OCI-LY7 (cell line): ENCODE results near the gene RASAL1. TPM values are rescaled to one million over a fixed set of nuclear protein-coding genes. Genes with fewer than 3 reads are reported as not detected.

ENCODE experiments used
- BruUV-seq: library from RNA; stranded (reverse); fragments of 400-500 nt; replicated peaks from 2 replicates; lab custom pipeline; 2021; lab: Mats Ljungman, UMichigan
- CTCF ChIA-PET: fragments of 300-600 bp; sonication (Branson Sonifier 250); formaldehyde crosslinking; loops from one replicate; lab custom pipeline; 2022; ENCODE audit warnings: antibody characterized with exemption; ENCODE audit not compliant: unreplicated experiment; lab: Charles Lee
- POLR2A ChIA-PET: fragments of 300-600 bp; sonication (Branson Sonifier 250); formaldehyde crosslinking; loops from one replicate; lab custom pipeline; 2022; ENCODE audit warnings: antibody characterized with exemption; lab: Charles Lee
- DNase-seq: peaks from one replicate; pipeline ENCODE4 v3.0.0-alpha.2; 2015; ENCODE audit warnings: low spot score
- H2AFZ ChIP-seq: fragments of 200-600 bp; sonication (generic), shearing (Covaris generic); 2 replicates; pipeline ENCODE4 v1.6.1; 2014; ENCODE audit warnings: mild to moderate bottlenecking, antibody characterized with exemption, low read length, moderate library complexity
- H3K27ac ChIP-seq: fragments of 200-600 bp; sonication (generic); 2 replicates; pipeline ENCODE4 v1.5.1; 2014; ENCODE audit warnings: mixed run types, low read depth, mild to moderate bottlenecking, moderate library complexity, low read length, inconsistent platforms; ENCODE audit not compliant: poor library complexity, severe bottlenecking
- H3K36me3 ChIP-seq: fragments of 200-600 bp; sonication (generic); 2 replicates; pipeline ENCODE4 v1.6.1; 2014; ENCODE audit warnings: mild to moderate bottlenecking, antibody characterized with exemption, low read length, moderate library complexity, mixed read lengths; ENCODE audit not compliant: insufficient read depth
- H3K4me1 ChIP-seq: fragments of 200-600 bp; sonication (generic); 2 replicates; pipeline ENCODE4 v1.5.1; 2014; ENCODE audit warnings: mild to moderate bottlenecking, low read length; ENCODE audit not compliant: insufficient read depth, poor library complexity, severe bottlenecking
- H3K4me2 ChIP-seq: fragments of 200-600 bp; sonication (generic); 2 replicates; pipeline ENCODE4 v1.6.1; 2014; ENCODE audit warnings: mild to moderate bottlenecking, low read length
- H3K4me3 ChIP-seq: fragments of 200-600 bp; sonication (generic); 2 replicates; pipeline ENCODE4 v1.5.1; 2014; ENCODE audit warnings: mild to moderate bottlenecking, low read depth, low read length; ENCODE audit not compliant: poor library complexity, severe bottlenecking
- H3K79me2 ChIP-seq: fragments of 200-600 bp; sonication (generic); 2 replicates; pipeline ENCODE4 v1.6.1; 2016; ENCODE audit warnings: low read depth, mild to moderate bottlenecking, low read length, moderate library complexity, mixed read lengths; ENCODE audit not compliant: insufficient read depth
- H3K9me2 ChIP-seq: fragments of 200-600 bp; sonication (generic); 2 replicates; pipeline ENCODE4 v1.6.1; 2016; ENCODE audit warnings: mild to moderate bottlenecking, low read length, mixed read lengths; ENCODE audit not compliant: insufficient read depth
- H3K9me3 ChIP-seq: fragments of 200-600 bp; sonication (generic); 2 replicates; pipeline ENCODE4 v1.6.1; 2014; ENCODE audit warnings: mild to moderate bottlenecking, mixed run types, low read length, mixed read lengths
- H4K20me1 ChIP-seq: fragments of 200-600 bp; sonication (generic); 2 replicates; pipeline ENCODE4 v1.6.1; 2014; ENCODE audit warnings: mild to moderate bottlenecking, antibody characterized with exemption, low read length, moderate library complexity, mixed read lengths; ENCODE audit not compliant: insufficient read depth
- CTCF ChIP-seq: fragments of 200-600 bp; sonication (generic); conservative IDR thresholded peaks from 2 replicates; pipeline ENCODE4 v1.5.1; 2014; ENCODE audit warnings: mild to moderate bottlenecking, antibody characterized with exemption, low read length, moderate library complexity, mixed read lengths
- EZH2phosphoT487 ChIP-seq: fragments of 200-600 bp; sonication (generic); IDR thresholded peaks from 2 replicates; pipeline ENCODE4 v1.6.1; 2018; ENCODE audit warnings: low read depth, borderline replicate concordance, mild to moderate bottlenecking, mixed run types, antibody characterized with exemption, low read length, moderate library complexity, mixed read lengths
- intact Hi-C: fragments of 100-400 bp; cut with micrococcal nuclease; formaldehyde crosslinking; loops from one replicate; pipeline ENCODE4 v1.10.0; 2022; ENCODE audit not compliant: unreplicated experiment
- total RNA-seq, 2 experiments: library from RNA; depleted of rRNA in 1 of 2; stranded (reverse); fragments of >200 nt in 1 of 2; shearing (Covaris generic) in 1 of 2; gene quantifications; 2 replicates each; pipeline ENCODE4 v1.2.3, GENCODE V29; 2014 to 2022

The RASAL1 gene
- total RNA-seq, 2 experiments from 2014 or later = 74.4 to 89.1 TPM

GRCh38 chr12:113090740-113091139 is 44.8 kb downstream of the RASAL1 start:
- peak overlapping the region; percentile 79 for H3K4me2 ChIP-seq

GRCh38 chr12:113089839-113090238 is 45.7 kb downstream of the RASAL1 start:
- Histone ChIP-seq H4K20me1 (peaks cover 7% of the 10 kb centered on the region; the same call in 1 of the 2 replicates), H3K79me2 (peaks cover 73% of the 10 kb centered on the region), H3K27ac (peak overlapping the region; percentile 97), H3K36me3 (peaks cover 96% of the 10 kb centered on the region), H2AFZ (no peak overlapping the region), H3K4me3 (no peak overlapping the region), H3K9me2 (no peaks in the 10 kb centered on the region), H3K4me2 (peak overlapping the region; percentile 79), H3K9me3 (no peaks in the 10 kb centered on the region), H3K4me1 (peaks cover 91% of the 10 kb centered on the region)
- BruUV-seq = no TSS peak
- ChIA-PET CTCF (no interaction called here), POLR2A (interaction anchor here (0.7 to 1.5 kb wide), 4 partner anchors 19 to 58 kb away, joined by 3 to 5 read pairs (median 4); partner anchors contain the start of gene RASAL1)
- intact Hi-C loops = no loop called here
- no peak for DNase-seq
- TF ChIP-seq EZH2phosphoT487 (no peak), CTCF (no peak)

More at GRCh38 chr12:113090740-113091139, 44.8 kb downstream of the RASAL1 start:
- ChIA-PET CTCF (no interaction called here), POLR2A (interaction anchor here (0.9 to 1.5 kb wide), 3 partner anchors 20 to 84 kb away, joined by 3 to 5 read pairs (median 4); no protein-coding TSS in a partner anchor)
- peaks cover 7% of the 10 kb centered on the region; the same call in 1 of the 2 replicates for H4K20me1 ChIP-seq
- no peak for DNase-seq
- peak overlapping the region; percentile 97 for H3K27ac ChIP-seq
- no peak overlapping the region for H2AFZ ChIP-seq
- intact Hi-C loops = no loop called here
- H3K4me3 ChIP-seq = no peak overlapping the region
- H3K79me2 ChIP-seq = peaks cover 64% of the 10 kb centered on the region
- H3K9me2 ChIP-seq = no peaks in the 10 kb centered on the region
- peaks cover 82% of the 10 kb centered on the region for H3K4me1 ChIP-seq
- no peak for TF ChIP-seq CTCF
- no peaks in the 10 kb centered on the region for H3K9me3 ChIP-seq
- no TSS peak for BruUV-seq
- H3K36me3 ChIP-seq = peaks cover 96% of the 10 kb centered on the region

- peaks cover 97% of the 10 kb centered on the region for H3K36me3 ChIP-seq
- ChIA-PET CTCF (no interaction called here), POLR2A (interaction anchor here (0.6 to 1.5 kb wide), 5 partner anchors 18 to 59 kb away, joined by 3 to 4 read pairs (median 4); no protein-coding TSS in a partner anchor)
- TF ChIP-seq CTCF (no peak), EZH2phosphoT487 (no peak)
- H2AFZ ChIP-seq = no peak overlapping the region
- H3K27ac ChIP-seq = peak overlapping the region; percentile 97
- H4K20me1 ChIP-seq = peaks cover 7% of the 10 kb centered on the region; the same call in 1 of the 2 replicates
- H3K4me1 ChIP-seq = peaks cover 97% of the 10 kb centered on the region
- BruUV-seq = no TSS peak
- H3K79me2 ChIP-seq = peaks cover 79% of the 10 kb centered on the region
- DNase-seq = no peak
- H3K4me3 ChIP-seq = peak overlapping the region; percentile 8
- H3K4me2 ChIP-seq = peak overlapping the region; percentile 79
- H3K9me3 ChIP-seq = no peaks in the 10 kb centered on the region
- intact Hi-C loops = no loop called here
- no peaks in the 10 kb centered on the region for H3K9me2 ChIP-seq
Measured at GRCh38 chr12:113088971-113089756, 46.4 kb downstream of the RASAL1 start.
